PC-9 (cell line): ENCODE data around the gene CSNK2A1.

ENCODE experiments used
- CTCF ChIP-seq: fragments of 200-600 bp; sonication (generic); conservative IDR thresholded peaks from 2 replicates; pipeline ENCODE4 v1.6.1; 2017; ENCODE audit warnings: mixed run types, antibody characterized with exemption, mild to moderate bottlenecking, moderate library complexity
- EZH2 ChIP-seq: fragments of 200-600 bp; sonication (generic); IDR thresholded peaks from 2 replicates; pipeline ENCODE4 v1.8.0; 2017; ENCODE audit warnings: antibody characterized with exemption, low read depth

GRCh38 chr20:549722-550496, 6.3 kb upstream of the CSNK2A1 start:
- TF ChIP-seq CTCF = no peak
- no peak for TF ChIP-seq EZH2
